Tibial nerve (tissue), 4 donors: ENCODE results near the gene ZNF512B. TPM values are rescaled to one million over a fixed set of nuclear protein-coding genes. Genes with fewer than 3 reads are reported as not detected.
A peak's percentile ranks its signal among the peaks of the same experiment; 100 is the strongest.

Experiments used
- DNase-seq, 2 donors: peaks; one replicate each; pipeline ENCODE4 v3.0.0-alpha.2; 2019; ENCODE audit warnings: low spot score in 2 of 2
- H3K27ac ChIP-seq, 4 donors: fragments of 200-600 bp; sonication (generic) in 3 of 4; one replicate each; pipeline ENCODE4 v1.5.1; 2017 to 2019; ENCODE audit warnings: mild to moderate bottlenecking in 1 of 4
- H3K27me3 ChIP-seq, 2 donors: fragments of 200-600 bp; sonication (generic) in 1 of 2; one replicate each; pipeline versions ENCODE4 v1.5.1 to v1.6.0; 2017 to 2019
- H3K36me3 ChIP-seq, 3 donors: fragments of 200-600 bp; sonication (generic); one replicate each; pipeline ENCODE4 v1.5.1; 2018 to 2019
- H3K4me1 ChIP-seq, 4 donors: fragments of 200-600 bp; sonication (generic) in 3 of 4; one replicate each; pipeline ENCODE4 v1.5.1; 2017 to 2019
- H3K4me3 ChIP-seq, 4 donors: fragments of 200-600 bp; sonication (generic) in 3 of 4; one replicate each; pipeline ENCODE4 v1.5.1; 2017 to 2019; ENCODE audit warnings: mild to moderate bottlenecking in 1 of 4, moderate library complexity in 1 of 4
- H3K9me3 ChIP-seq, 4 donors: fragments of 200-600 bp; sonication (generic) in 3 of 4; one replicate each; pipeline ENCODE4 v1.5.1; 2017 to 2019
- EP300 ChIP-seq, 2 donors: sonication (generic); formaldehyde crosslinking; IDR thresholded peaks; one replicate each; pipeline ENCODE4 v1.6.1; 2017; ENCODE audit warnings: antibody characterized with exemption in 2 of 2, mild to moderate bottlenecking in 1 of 2
- POLR2A ChIP-seq, 2 donors: fragments of 450-650 bp; IDR thresholded peaks; one replicate each; pipeline ENCODE4 v1.6.1; 2017; ENCODE audit warnings: antibody characterized with exemption in 2 of 2, mild to moderate bottlenecking in 2 of 2, moderate library complexity in 2 of 2
- WGBS, 2 donors: methylation state at CpG; one replicate each; pipeline ENCODE4 v1.1.5; 2018; 5-methylcytosine and 5-hydroxymethylcytosine counted together
- total RNA-seq, 4 donors: library from RNA; depleted of rRNA; stranded (reverse); fragments of >200 nt; gene quantifications; one replicate each; pipeline ENCODE4 v1.1.0, GENCODE V29; 2016
- TF ChIP-seq, protein P1 (sequence below), 5 experiments: fragments of 200-600 bp in 3 of 5; fragments of 450-650 bp in 2 of 5; sonication (generic) in 3 of 5; IDR thresholded peaks; one replicate each; pipeline ENCODE4 v1.5.1; 2016 to 2019; ENCODE audit warnings: antibody characterized with exemption in 5 of 5, mild to moderate bottlenecking in 3 of 5, moderate library complexity in 2 of 5

ZNF512B gene
- total RNA-seq, 4 donors from 2014 or later: 8.3 to 18.3 (median 11.7) TPM

DNA sequence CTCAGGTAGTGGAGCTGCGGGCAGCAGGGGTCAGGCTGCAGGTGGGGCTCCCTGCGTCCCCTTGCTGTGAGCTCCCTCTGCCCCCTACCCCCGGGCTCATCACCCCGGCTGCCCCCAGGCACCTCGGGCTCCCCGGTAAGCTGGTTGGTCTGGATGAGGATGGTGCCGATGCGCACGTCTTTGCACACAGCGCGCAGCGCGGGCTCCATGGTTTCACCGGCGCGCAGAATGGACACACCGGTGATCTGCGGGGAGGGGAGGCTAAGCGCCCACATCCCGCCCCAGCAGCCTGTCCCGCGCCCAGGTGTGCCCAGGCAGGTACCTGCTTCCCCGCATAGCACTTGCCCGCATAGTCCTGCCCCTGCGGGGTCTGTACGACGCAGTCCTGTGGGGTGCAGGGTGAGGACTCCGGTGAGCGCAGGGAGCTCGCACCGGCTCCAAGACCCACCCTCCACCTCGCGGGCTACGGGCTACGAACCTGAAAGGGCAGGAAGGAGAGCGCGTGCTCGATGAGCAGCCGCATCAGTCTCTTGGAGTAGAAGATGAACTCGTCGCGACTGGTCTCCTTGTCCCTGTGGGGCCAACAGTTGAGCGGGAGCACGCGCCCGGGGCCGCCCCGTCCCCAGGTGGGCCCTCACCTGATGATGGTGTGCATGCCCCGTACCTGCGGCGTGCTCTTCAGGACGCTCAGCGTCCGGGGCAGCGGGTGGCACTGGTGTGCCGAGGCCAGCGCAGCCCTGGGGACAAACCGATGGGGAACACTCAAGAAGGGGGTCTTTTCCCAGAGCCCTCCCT, 29.1 kb downstream of the ZNF512B start:
- no peaks in the 10 kb centered on the region for H3K27me3 ChIP-seq
- H3K36me3 ChIP-seq: peaks cover 0 to 91% (median 18%) of the 10 kb centered on the region in 3 donors
- no peak for TF ChIP-seq POLR2A (IDR thresholded peaks at IDR 0.05)
- TF ChIP-seq, protein P1, sequence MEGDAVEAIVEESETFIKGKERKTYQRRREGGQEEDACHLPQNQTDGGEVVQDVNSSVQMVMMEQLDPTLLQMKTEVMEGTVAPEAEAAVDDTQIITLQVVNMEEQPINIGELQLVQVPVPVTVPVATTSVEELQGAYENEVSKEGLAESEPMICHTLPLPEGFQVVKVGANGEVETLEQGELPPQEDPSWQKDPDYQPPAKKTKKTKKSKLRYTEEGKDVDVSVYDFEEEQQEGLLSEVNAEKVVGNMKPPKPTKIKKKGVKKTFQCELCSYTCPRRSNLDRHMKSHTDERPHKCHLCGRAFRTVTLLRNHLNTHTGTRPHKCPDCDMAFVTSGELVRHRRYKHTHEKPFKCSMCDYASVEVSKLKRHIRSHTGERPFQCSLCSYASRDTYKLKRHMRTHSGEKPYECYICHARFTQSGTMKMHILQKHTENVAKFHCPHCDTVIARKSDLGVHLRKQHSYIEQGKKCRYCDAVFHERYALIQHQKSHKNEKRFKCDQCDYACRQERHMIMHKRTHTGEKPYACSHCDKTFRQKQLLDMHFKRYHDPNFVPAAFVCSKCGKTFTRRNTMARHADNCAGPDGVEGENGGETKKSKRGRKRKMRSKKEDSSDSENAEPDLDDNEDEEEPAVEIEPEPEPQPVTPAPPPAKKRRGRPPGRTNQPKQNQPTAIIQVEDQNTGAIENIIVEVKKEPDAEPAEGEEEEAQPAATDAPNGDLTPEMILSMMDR (IDR thresholded peaks at IDR 0.05): no peak
- TF ChIP-seq EP300 (IDR thresholded peaks at IDR 0.05): no peak
- DNase-seq: no peak
- H3K4me3 ChIP-seq: no peak overlapping the region
- peak overlapping the region in 2 of 4 donors; percentile 64 to 65 for H3K27ac ChIP-seq
- no peaks in the 10 kb centered on the region for H3K9me3 ChIP-seq
- H3K4me1 ChIP-seq: peaks cover 0 to 28% (median 8%) of the 10 kb centered on the region in 4 donors
- WGBS, 2 donors: 83 to 84% methylated on average over 35 to 48 of the region's 58 CpGs

DNA sequence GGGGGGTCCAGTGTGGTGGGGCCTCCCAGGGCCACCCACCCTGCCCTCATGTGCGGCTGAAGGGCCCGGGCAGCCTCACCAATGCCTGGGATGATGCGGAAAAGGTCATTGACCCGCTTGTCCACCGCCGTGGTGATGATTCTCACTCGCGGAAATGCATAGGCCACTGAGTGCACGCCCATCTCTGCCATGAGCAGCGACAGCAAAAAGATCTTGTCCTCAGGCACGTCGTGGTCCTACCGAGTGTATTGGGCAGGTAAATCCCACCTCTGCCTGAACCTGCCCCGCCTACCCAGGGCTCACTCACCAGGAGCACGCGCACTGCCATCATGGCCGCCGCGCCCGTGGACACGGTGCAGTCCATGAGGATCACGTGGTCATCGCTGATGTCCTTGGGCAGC, 29.7 kb downstream of the ZNF512B start:
- Histone ChIP-seq H3K27me3 (no peaks in the 10 kb centered on the region), H3K9me3 (no peaks in the 10 kb centered on the region), H3K36me3 (peaks cover 0 to 91% (median 18%) of the 10 kb centered on the region in 3 donors), H3K27ac (no peak overlapping the region), H3K4me3 (no peak overlapping the region), H3K4me1 (peaks cover 0 to 28% (median 8%) of the 10 kb centered on the region in 4 donors)
- DNase-seq: no peak
- TF ChIP-seq, protein P1 (IDR thresholded peaks at IDR 0.05): no peak
- TF ChIP-seq EP300 (IDR thresholded peaks at IDR 0.05): no peak
- WGBS, 2 donors: 79 to 88% methylated on average over 21 to 23 of the region's 23 CpGs

DNA sequence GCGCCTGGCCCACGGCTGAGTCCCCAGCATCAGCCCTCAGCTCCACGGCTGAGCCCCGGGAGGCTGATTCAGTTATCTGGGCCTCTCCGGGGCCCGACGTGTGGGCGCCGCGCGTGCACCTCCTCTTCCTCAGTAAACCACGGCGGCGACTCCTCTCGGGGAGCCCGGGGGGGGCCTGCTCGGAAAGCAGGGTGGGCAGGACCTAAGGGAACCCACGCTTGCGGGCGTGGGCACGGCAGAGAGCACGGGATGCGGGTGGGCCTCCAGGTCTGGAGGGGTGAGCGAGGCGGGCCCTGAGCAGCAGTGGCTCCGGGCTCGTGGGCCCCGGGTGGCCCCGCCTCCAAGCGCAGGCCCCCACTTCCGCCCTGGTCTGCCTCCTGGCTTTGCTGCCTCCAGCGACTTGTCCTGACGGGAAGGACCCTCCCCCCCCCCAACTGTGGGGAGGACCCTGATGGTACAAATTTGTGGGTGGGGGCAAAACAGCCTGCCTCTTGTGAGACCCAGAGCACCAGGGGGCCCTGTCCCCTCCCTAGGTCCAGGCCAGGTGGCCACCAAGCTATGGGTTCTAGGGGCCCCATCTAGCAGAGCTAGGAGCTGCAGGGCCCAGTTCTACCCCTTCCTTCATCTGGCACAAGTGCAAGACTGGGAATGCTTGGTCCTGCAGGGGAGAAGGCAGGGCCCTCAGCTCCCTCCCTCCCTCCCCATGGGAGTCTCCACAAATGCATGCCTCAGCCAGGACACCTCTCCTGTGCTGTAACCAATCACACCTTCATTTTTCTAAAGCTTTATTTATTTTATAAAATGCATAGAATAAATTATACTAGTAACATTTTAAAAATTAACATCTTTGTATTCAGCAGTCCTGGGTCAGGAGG, 30.4 kb downstream of the ZNF512B start:
- 64 to 88% methylated on average over 12 to 20 of the region's 33 CpGs for WGBS, 2 donors

DNA sequence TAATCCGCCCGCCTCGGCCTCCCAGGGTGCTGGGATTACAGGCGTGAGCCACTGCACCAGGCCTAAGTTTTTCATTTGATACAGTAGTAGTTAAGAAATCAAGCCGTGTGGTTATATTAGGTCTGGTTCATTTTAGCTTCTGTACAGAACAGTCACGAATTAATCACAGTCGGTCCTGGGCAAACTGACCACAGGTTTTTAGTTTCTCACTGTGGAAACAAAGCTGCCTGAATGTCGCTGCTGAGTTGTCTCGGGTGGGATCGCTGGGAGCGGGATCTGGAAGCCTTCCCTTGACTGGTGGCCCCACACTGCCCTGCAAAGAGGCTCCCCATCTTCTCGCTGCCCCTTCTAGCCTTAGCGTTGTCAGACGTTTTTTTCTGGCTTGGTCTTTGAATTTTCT, 32.1 kb downstream of the ZNF512B start:
- Histone ChIP-seq H3K27me3 (no peaks in the 10 kb centered on the region), H3K4me1 (peaks cover 0 to 12% (median 5%) of the 10 kb centered on the region in 4 donors), H3K4me3 (no peak overlapping the region), H3K27ac (no peak overlapping the region), H3K36me3 (peaks cover 0 to 90% (median 8%) of the 10 kb centered on the region in 3 donors), H3K9me3 (no peaks in the 10 kb centered on the region)
- WGBS, 2 donors: 82 to 88% methylated on average over 14 of the region's 14 CpGs
- TF ChIP-seq EP300 (IDR thresholded peaks at IDR 0.05): no peak
- TF ChIP-seq, protein P1 (IDR thresholded peaks at IDR 0.05): no peak
- no peak for TF ChIP-seq POLR2A (IDR thresholded peaks at IDR 0.05)
- DNase-seq: no peak

More for the DNA sequence above, 30.4 kb downstream of the ZNF512B start:
- H3K9me3 ChIP-seq: no peaks in the 10 kb centered on the region
- TF ChIP-seq EP300 (IDR thresholded peaks at IDR 0.05): no peak
- TF ChIP-seq, protein P1 (IDR thresholded peaks at IDR 0.05): no peak
- TF ChIP-seq POLR2A (IDR thresholded peaks at IDR 0.05): no peak
- H3K36me3 ChIP-seq: peaks cover 0 to 91% (median 12%) of the 10 kb centered on the region in 3 donors
- no peak for DNase-seq
- no peak overlapping the region for H3K4me3 ChIP-seq
- H3K27me3 ChIP-seq: no peaks in the 10 kb centered on the region
- peaks cover 0 to 28% (median 8%) of the 10 kb centered on the region in 4 donors for H3K4me1 ChIP-seq
- H3K27ac ChIP-seq: no peak overlapping the region
